Measurements from ENCODE around the gene LIPC.

DNA sequence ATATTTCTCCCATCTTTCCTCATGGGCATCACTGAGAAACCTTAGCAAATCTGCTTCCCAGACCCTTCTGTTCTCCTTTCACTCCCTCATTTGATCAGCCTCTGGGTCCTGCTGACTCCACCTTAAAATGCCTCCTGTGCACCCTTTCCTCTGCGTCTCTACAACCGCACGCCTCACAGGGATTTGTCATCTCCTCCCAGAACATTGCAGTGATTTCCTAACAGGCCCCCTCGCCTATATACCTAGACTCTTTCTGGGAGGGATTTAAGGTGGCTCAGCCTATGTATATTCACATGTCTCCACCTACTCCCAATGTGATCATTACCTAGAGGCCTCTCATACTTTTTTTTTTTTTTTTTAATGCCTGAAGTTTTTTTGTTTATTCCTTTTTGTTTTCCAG lies 69.2 kb downstream of the LIPC start:
- no peak for TF ChIP-seq EP300 (IDR thresholded peaks at IDR 0.05)
- TF ChIP-seq, protein P1, sequence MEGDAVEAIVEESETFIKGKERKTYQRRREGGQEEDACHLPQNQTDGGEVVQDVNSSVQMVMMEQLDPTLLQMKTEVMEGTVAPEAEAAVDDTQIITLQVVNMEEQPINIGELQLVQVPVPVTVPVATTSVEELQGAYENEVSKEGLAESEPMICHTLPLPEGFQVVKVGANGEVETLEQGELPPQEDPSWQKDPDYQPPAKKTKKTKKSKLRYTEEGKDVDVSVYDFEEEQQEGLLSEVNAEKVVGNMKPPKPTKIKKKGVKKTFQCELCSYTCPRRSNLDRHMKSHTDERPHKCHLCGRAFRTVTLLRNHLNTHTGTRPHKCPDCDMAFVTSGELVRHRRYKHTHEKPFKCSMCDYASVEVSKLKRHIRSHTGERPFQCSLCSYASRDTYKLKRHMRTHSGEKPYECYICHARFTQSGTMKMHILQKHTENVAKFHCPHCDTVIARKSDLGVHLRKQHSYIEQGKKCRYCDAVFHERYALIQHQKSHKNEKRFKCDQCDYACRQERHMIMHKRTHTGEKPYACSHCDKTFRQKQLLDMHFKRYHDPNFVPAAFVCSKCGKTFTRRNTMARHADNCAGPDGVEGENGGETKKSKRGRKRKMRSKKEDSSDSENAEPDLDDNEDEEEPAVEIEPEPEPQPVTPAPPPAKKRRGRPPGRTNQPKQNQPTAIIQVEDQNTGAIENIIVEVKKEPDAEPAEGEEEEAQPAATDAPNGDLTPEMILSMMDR (IDR thresholded peaks at IDR 0.05), result no peak
- no peak for TF ChIP-seq POLR2AphosphoS5 (IDR thresholded peaks at IDR 0.05)
- TF ChIP-seq POLR2A (IDR thresholded peaks at IDR 0.05), result no peak

All from stomach (tissue), 4 donors.